Upper lobe of left lung (tissue), 4 donors: ENCODE results near the gene RAPGEF2.

Experiments used
- POLR2A ChIP-seq, 4 donors: fragments of 450-650 bp; IDR thresholded peaks; one replicate each; pipeline ENCODE4 v1.5.1; 2016 to 2017; ENCODE audit warnings: antibody characterized with exemption in 4 of 4, mild to moderate bottlenecking in 2 of 4
- TF ChIP-seq, protein P1 (sequence below), 6 experiments: fragments of 450-650 bp in 4 of 6; fragments of 200-600 bp in 2 of 6; sonication (generic) in 2 of 6; IDR thresholded peaks; one replicate each; pipeline ENCODE4 v1.5.1; 2016 to 2019; ENCODE audit warnings: antibody characterized with exemption in 6 of 6

DNA sequence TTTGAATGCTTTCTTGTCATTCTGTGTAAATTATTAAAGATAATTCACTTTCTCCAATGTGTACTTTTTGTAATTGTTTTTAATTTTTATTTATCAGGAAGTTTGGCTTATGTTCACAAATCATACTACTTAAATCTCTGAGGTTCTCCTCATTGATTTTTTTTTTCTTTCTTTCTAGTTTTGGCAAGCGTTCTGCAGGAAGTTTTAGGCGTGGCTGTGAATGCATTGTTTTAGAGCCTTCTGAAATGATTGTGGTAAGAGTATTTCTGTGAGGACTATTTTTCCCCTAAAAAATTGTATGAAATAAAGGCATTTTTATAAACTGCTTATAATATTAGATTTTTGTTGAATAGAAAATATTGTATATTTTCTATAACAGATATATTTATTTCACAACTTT, 135.8 kb downstream of the RAPGEF2 start:
- TF ChIP-seq, protein P1, sequence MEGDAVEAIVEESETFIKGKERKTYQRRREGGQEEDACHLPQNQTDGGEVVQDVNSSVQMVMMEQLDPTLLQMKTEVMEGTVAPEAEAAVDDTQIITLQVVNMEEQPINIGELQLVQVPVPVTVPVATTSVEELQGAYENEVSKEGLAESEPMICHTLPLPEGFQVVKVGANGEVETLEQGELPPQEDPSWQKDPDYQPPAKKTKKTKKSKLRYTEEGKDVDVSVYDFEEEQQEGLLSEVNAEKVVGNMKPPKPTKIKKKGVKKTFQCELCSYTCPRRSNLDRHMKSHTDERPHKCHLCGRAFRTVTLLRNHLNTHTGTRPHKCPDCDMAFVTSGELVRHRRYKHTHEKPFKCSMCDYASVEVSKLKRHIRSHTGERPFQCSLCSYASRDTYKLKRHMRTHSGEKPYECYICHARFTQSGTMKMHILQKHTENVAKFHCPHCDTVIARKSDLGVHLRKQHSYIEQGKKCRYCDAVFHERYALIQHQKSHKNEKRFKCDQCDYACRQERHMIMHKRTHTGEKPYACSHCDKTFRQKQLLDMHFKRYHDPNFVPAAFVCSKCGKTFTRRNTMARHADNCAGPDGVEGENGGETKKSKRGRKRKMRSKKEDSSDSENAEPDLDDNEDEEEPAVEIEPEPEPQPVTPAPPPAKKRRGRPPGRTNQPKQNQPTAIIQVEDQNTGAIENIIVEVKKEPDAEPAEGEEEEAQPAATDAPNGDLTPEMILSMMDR (IDR thresholded peaks at IDR 0.05): no peak
- TF ChIP-seq POLR2A (IDR thresholded peaks at IDR 0.05): no peak
